ENCODE measurements around the gene TMEM218. TPM values are rescaled to one million over a fixed set of nuclear protein-coding genes. Genes with fewer than 3 reads are reported as not detected.

TMEM218 gene
- total RNA-seq, 1 experiment from 2014 or later = 14.3 TPM

DNA sequence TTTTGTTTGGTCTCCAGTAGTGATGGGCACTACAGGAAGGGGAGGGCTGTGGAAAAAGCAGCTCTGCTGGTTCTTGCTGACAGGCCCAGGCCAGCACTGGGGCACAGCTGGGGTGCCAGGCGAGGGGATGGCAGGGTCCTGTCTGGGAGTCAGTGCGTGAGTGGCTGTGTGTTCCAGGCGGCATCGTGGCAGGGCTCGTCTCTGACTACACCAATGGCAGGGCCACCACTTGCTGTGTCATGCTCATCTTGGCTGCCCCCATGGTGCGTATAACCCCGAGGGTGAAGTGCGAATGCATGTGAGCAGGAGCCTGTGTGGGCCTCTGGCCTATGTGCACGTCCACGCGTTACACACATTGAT, 27.4 kb downstream of the TMEM218 start:
- Histone ChIP-seq H2BK15ac (ENCODE audit: low read depth, low read length) (no peak overlapping the region), H3K27me3 (ENCODE audit: insufficient read depth, low read length) (no peaks in the 10 kb centered on the region), H4K20me1 (ENCODE audit: control insufficient read depth, insufficient read depth, insufficient read length) (no peaks in the 10 kb centered on the region), H3K14ac (ENCODE audit: insufficient read depth, low read length) (no peak overlapping the region), H3K4ac (ENCODE audit: low read depth, low read length) (no peak overlapping the region), H3K56ac (ENCODE audit: insufficient read length, low read depth, low read length) (no peak overlapping the region), H3K18ac (ENCODE audit: insufficient read length, low read depth, low read length) (no peak overlapping the region), H3K9me3 (ENCODE audit: control insufficient read depth, low read depth, low read length) (no peaks in the 10 kb centered on the region), H2BK5ac (ENCODE audit: insufficient read length, low read length) (no peak overlapping the region), H3K79me2 (ENCODE audit: insufficient read depth, low read length) (no peaks in the 10 kb centered on the region), H3K9ac (ENCODE audit: extremely low read depth, insufficient read length, low read length) (no peak overlapping the region), H3K4me1 (ENCODE audit: insufficient read depth, low read length) (no peaks in the 10 kb centered on the region), H2BK120ac (ENCODE audit: low read depth, low read length, poor library complexity, severe bottlenecking) (no peak overlapping the region), H2AK5ac (ENCODE audit: insufficient read length, low read length) (no peak overlapping the region), H4K5ac (ENCODE audit: insufficient read length, low read depth, low read length) (no peak overlapping the region), H4K8ac (replicated peaks; ENCODE audit: insufficient read length, low read depth, low read length) (no peak overlapping the region), H2BK20ac (ENCODE audit: low read depth, low read length, poor library complexity, severe bottlenecking) (no peak overlapping the region), H4K91ac (ENCODE audit: insufficient read length, low read depth, low read length) (no peak overlapping the region), H3K23me2 (ENCODE audit: insufficient read length, low read depth, low read length, poor library complexity, severe bottlenecking) (no peaks in the 10 kb centered on the region), H2BK12ac (ENCODE audit: insufficient read length, low read depth, low read length) (no peak overlapping the region), H3T11ph (ENCODE audit: low read length) (no peak overlapping the region), H3K79me1 (ENCODE audit: insufficient read depth, low read depth, low read length, poor library complexity, severe bottlenecking) (no peaks in the 10 kb centered on the region), H3K23ac (ENCODE audit: insufficient read length, low read depth, low read length) (no peak overlapping the region), H3K27ac (ENCODE audit: insufficient read length, low read depth, low read length) (no peak overlapping the region), H3K4me2 (ENCODE audit: insufficient read depth, insufficient read length, low read length) (no peak overlapping the region), H2AFZ (ENCODE audit: low read length) (no peak overlapping the region)
- DNase-seq = no peak
- no peak overlapping the region; a peak in 2 of 7 replicates for H3K27ac Mint-ChIP-seq
- H3K9me3 Mint-ChIP-seq = no peaks in the 10 kb centered on the region
- H3K4me1 Mint-ChIP-seq = peaks cover 3 to 6% of the 10 kb centered on the region in 2 experiments
- WGBS (ENCODE audit: extremely low coverage, insufficient read length, low lambda C conversion rate) = no CpG with 5 or more reads among the region's 11 CpGs
- peaks cover 11% of the 10 kb centered on the region for H3K27me3 Mint-ChIP-seq (ENCODE audit: low read depth)
- H3K36me3 Mint-ChIP-seq (ENCODE audit: insufficient read depth in 1 of 3, low read depth in 3 of 3) = peaks cover 0 to 2% (median 0%) of the 10 kb centered on the region in 3 experiments; a peak in 2 of 7 replicates
- TF ChIP-seq, protein P1, sequence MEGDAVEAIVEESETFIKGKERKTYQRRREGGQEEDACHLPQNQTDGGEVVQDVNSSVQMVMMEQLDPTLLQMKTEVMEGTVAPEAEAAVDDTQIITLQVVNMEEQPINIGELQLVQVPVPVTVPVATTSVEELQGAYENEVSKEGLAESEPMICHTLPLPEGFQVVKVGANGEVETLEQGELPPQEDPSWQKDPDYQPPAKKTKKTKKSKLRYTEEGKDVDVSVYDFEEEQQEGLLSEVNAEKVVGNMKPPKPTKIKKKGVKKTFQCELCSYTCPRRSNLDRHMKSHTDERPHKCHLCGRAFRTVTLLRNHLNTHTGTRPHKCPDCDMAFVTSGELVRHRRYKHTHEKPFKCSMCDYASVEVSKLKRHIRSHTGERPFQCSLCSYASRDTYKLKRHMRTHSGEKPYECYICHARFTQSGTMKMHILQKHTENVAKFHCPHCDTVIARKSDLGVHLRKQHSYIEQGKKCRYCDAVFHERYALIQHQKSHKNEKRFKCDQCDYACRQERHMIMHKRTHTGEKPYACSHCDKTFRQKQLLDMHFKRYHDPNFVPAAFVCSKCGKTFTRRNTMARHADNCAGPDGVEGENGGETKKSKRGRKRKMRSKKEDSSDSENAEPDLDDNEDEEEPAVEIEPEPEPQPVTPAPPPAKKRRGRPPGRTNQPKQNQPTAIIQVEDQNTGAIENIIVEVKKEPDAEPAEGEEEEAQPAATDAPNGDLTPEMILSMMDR (conservative IDR thresholded peaks at IDR 0.05) = no peak
- H3K4me3 Mint-ChIP-seq = no peak overlapping the region

Measured in H9 (cell line).